K562 (cell line): Measurements from ENCODE around the gene WT1. TPM values are rescaled to one million over a fixed set of nuclear protein-coding genes. Genes with fewer than 3 reads are reported as not detected.

Experiments
- ATAC-seq: fragments of 200-7000 bp; cut with Tn5 transposase; 3 replicates; pipeline ENCODE4 v1.9.1; 2020; ENCODE audit warnings: moderate library complexity
- BruUV-seq: library from RNA; stranded (reverse); fragments of 400-500 nt; replicated peaks from 2 replicates; lab custom pipeline; 2021; lab: Mats Ljungman, UMichigan
- CTCF ChIA-PET: fragments of 300-600 bp; formaldehyde crosslinking; extraction: SDS; loops from one replicate; lab custom pipeline; 2021; ENCODE audit warnings: low intra/inter-chr PET ratio; lab: Yijun Ruan, JAX
- POLR2A ChIA-PET: fragments of 300-600, 350-650 bp; sonication (Branson Sonifier 250); formaldehyde crosslinking; extraction: SDS; loops from one replicate; lab custom pipeline; 2021; ENCODE audit warnings: antibody characterized with exemption, inconsistent platforms; lab: Yijun Ruan, JAX
- DNase-seq, 4 experiments: peaks; one replicate each; pipeline versions ENCODE4 v3.0.0 to v3.0.0-alpha.2; 2011 to 2018; ENCODE audit warnings: low spot score in 3 of 4, mixed read lengths in 3 of 4; ENCODE audit errors: extremely low read depth in 1 of 4
- FAIRE-seq: peaks from 2 replicates; lab custom pipeline; 2011; peaks lifted over from hg19 to GRCh38; lab: Jason Lieb, UNC
- H2AFZ ChIP-seq: 2 replicates; pipeline ENCODE4 v1.6.0; 2011; ENCODE audit warnings: low read depth, low read length, control low read depth, inconsistent platforms
- H3K27ac ChIP-seq: fragments of 200-600 bp; 3 replicates; pipeline ENCODE4 v1.8.0; 2011; ENCODE audit warnings: low read depth, mild to moderate bottlenecking, control low read depth, inconsistent platforms, low read length, moderate library complexity, mixed read lengths; ENCODE audit errors: extremely low read depth
- H3K27me3 ChIP-seq, 2 experiments: fragments of 300-600 bp in 1 of 2; 2 replicates in 1 of 2; 3 replicates in 1 of 2; pipeline versions ENCODE4 v1.6.0 to v1.8.0; 2011; ENCODE audit warnings: inconsistent platforms in 2 of 2, low read length in 2 of 2, mild to moderate bottlenecking in 1 of 2, mixed read lengths in 1 of 2, moderate library complexity in 1 of 2; ENCODE audit not compliant: control insufficient read depth in 2 of 2, insufficient read depth in 2 of 2
- H3K36me3 ChIP-seq: fragments of 300-600 bp; 3 replicates; pipeline ENCODE4 v1.8.0; 2011; ENCODE audit warnings: mild to moderate bottlenecking, low read length, inconsistent platforms; ENCODE audit not compliant: control insufficient read depth, insufficient read depth
- H3K4me1 ChIP-seq, 2 experiments: fragments of 200-600 bp in 1 of 2; replicated peaks in 1 of 2; 2 replicates in 1 of 2; 3 replicates in 1 of 2; pipeline versions ENCODE4 v1.5.1 to v1.8.0; 2011; ENCODE audit warnings: inconsistent platforms in 2 of 2, low read length in 2 of 2, mild to moderate bottlenecking in 1 of 2, mixed read lengths in 1 of 2, moderate library complexity in 1 of 2; ENCODE audit not compliant: control insufficient read depth in 2 of 2, insufficient read depth in 2 of 2
- H3K4me2 ChIP-seq: 2 replicates; pipeline ENCODE4 v1.6.1; 2011; ENCODE audit warnings: low read length, control low read depth, inconsistent platforms, mixed read lengths; ENCODE audit not compliant: insufficient read depth
- H3K4me3 ChIP-seq: fragments of 200-600 bp; sonication (generic), shearing (Covaris generic); 2 replicates; pipeline ENCODE4 v1.5.1; 2016; ENCODE audit warnings: control low read depth, inconsistent platforms
- H3K79me2 ChIP-seq: fragments of 200-600 bp; 3 replicates; pipeline ENCODE4 v1.8.0; 2011; ENCODE audit warnings: low read length, inconsistent platforms; ENCODE audit not compliant: control insufficient read depth, insufficient read depth
- H3K9ac ChIP-seq, 2 experiments: 2 replicates each; pipeline versions ENCODE4 v1.6.0 to v1.6.1; 2011; ENCODE audit warnings: low read depth in 2 of 2, low read length in 2 of 2, control low read depth in 1 of 2, inconsistent platforms in 1 of 2, mild to moderate bottlenecking in 1 of 2, mixed read lengths in 1 of 2; ENCODE audit not compliant: insufficient read depth in 1 of 2
- H3K9me1 ChIP-seq: one replicate; pipeline ENCODE4 v1.6.0; 2011; ENCODE audit warnings: inconsistent platforms, mild to moderate bottlenecking, low read length, moderate library complexity; ENCODE audit not compliant: control insufficient read depth, insufficient read depth
- H3K9me3 ChIP-seq: replicated peaks from 2 replicates; pipeline ENCODE4 v1.5.1; 2011; ENCODE audit warnings: low read depth, low read length, inconsistent platforms; ENCODE audit not compliant: control insufficient read depth, insufficient read depth
- H4K20me1 ChIP-seq: replicated peaks from 2 replicates; pipeline ENCODE4 v1.6.1; 2011; ENCODE audit warnings: low read length, inconsistent platforms, mixed read lengths; ENCODE audit not compliant: control insufficient read depth, insufficient read depth
- C11orf30 ChIP-seq: fragments of 450-650 bp; IDR thresholded peaks from 2 replicates; pipeline ENCODE4 v1.6.1; 2016; ENCODE audit warnings: low read depth, mild to moderate bottlenecking
- FOS ChIP-seq: IDR thresholded peaks from 3 replicates; pipeline ENCODE4 v1.6.1; 2011; ENCODE audit not compliant: insufficient read length; ENCODE audit errors: extremely low read depth
- GABPA ChIP-seq: fragments of 200-800 bp; sonication (Bioruptor generic); conservative IDR thresholded peaks from 2 replicates; pipeline ENCODE4 v1.6.1; 2016; ENCODE audit warnings: low read depth, missing genetic modification characterization, missing compliant biosample characterization
- HIVEP1 ChIP-seq: fragments of 250-450 bp; sonication (Bioruptor Pico); IDR thresholded peaks from 2 replicates; pipeline ENCODE4 v1.4.0; 2020; ENCODE audit warnings: mild to moderate bottlenecking
- HNRNPH1 ChIP-seq: fragments of 200-400 bp; formaldehyde crosslinking; optimal IDR thresholded peaks from 2 replicates; pipeline ENCODE3; 2017; ENCODE audit warnings: low read depth, mild to moderate bottlenecking, low read length, moderate library complexity
- MAZ ChIP-seq, 2 experiments: fragments of 450-650 bp in 1 of 2; sonication (generic) in 1 of 2; formaldehyde crosslinking; IDR thresholded peaks in 1 of 2; conservative IDR thresholded peaks in 1 of 2; 2 replicates each; pipeline versions ENCODE4 v1.4.0 to v1.5.0; 2020; ENCODE audit warnings: mild to moderate bottlenecking in 1 of 2, missing genetic modification reagents in 1 of 2
- POLR3G ChIP-seq: IDR thresholded peaks from 2 replicates; pipeline ENCODE4 v1.6.1; 2011; ENCODE audit not compliant: insufficient read length, insufficient replicate concordance; ENCODE audit errors: extremely low read depth
- PTRF ChIP-seq: fragments of 450-650 bp; IDR thresholded peaks from 2 replicates; pipeline ENCODE4 v1.6.1; 2016; ENCODE audit warnings: mild to moderate bottlenecking, missing genetic modification characterization, missing compliant biosample characterization
- RFX7 ChIP-seq: fragments of 250-450 bp; sonication (Bioruptor Pico); IDR thresholded peaks from 2 replicates; pipeline ENCODE4 v1.5.1; 2021; ENCODE audit warnings: mild to moderate bottlenecking
- RNF2 ChIP-seq: sonication (generic); IDR thresholded peaks from 2 replicates; pipeline ENCODE4 v1.6.1; 2016
- SMAD3 ChIP-seq: fragments of 450-650 bp; formaldehyde crosslinking; conservative IDR thresholded peaks from 2 replicates; pipeline ENCODE4 v1.4.0; 2020; ENCODE audit warnings: mild to moderate bottlenecking
- STAT5B ChIP-seq: fragments of 250-450 bp; sonication (Bioruptor Pico); IDR thresholded peaks from 2 replicates; pipeline ENCODE4 v1.8.0; 2021; ENCODE audit warnings: mild to moderate bottlenecking, inconsistent platforms
- TCF7 ChIP-seq: sonication (generic); IDR thresholded peaks from 2 replicates; pipeline ENCODE4 v1.6.1; 2016; ENCODE audit warnings: antibody characterized with exemption, borderline replicate concordance
- TEAD2 ChIP-seq: fragments of 450-650 bp; IDR thresholded peaks from 2 replicates; pipeline ENCODE4 v1.6.1; 2016; ENCODE audit warnings: missing genetic modification characterization, control low read depth, missing compliant biosample characterization
- ZC3H11A ChIP-seq: IDR thresholded peaks from 2 replicates; pipeline ENCODE4 v1.6.1; 2012; ENCODE audit warnings: low read depth, low read length, improper control_type of control experiment
- ZNF77 ChIP-seq: fragments of 250-450 bp; sonication (Bioruptor Pico); IDR thresholded peaks from 2 replicates; pipeline ENCODE4 v1.5.0; 2020
- WGBS: fragments of 100-300 bp; shearing (Covaris generic); methylation state at CpG from one replicate; pipeline ENCODE4 v1.1.6; 2016; ENCODE audit warnings: low coverage, mixed read lengths; ENCODE audit not compliant: insufficient coverage; ENCODE audit errors: missing lambda C conversion rate; 5-methylcytosine and 5-hydroxymethylcytosine counted together
- in situ Hi-C: fragments of 300-500 bp; cut with MboI; formaldehyde crosslinking; loops from 4 replicates; pipeline ENCODE4 v1.15.0; 2018; ENCODE audit warnings: inconsistent platforms, mixed read lengths
- intact Hi-C: fragments of 100-400 bp; cut with micrococcal nuclease; formaldehyde crosslinking; loops from 2 replicates; pipeline ENCODE4 v1.14.2; 2022
- polyA plus RNA-seq, 8 experiments: library from polyadenylated mRNA; depleted of rRNA in 4 of 8; stranded (reverse) in 5 of 8; unstranded in 3 of 8; fragments of >200 nt; fragmentation: Nextera tagmentation in 2 of 8; fragmentation: Illumina TruSeq in 1 of 8; extraction: Ambion mirVana in 2 of 8; extraction: Trizol in 1 of 8; gene quantifications; 2 replicates each; pipeline versions ENCODE4 v1.2.1 to v1.2.3, GENCODE V29; 2011 to 2014; ENCODE audit warnings: inconsistent platforms in 1 of 8, missing spikeins in 1 of 8
- total RNA-seq, 7 experiments: library from RNA; depleted of rRNA in 6 of 7; stranded (reverse); fragments of >200 nt in 6 of 7; fragmentation: Illumina TruSeq in 2 of 7; extraction: Trizol in 2 of 7; gene quantifications; 2 replicates each; pipeline versions ENCODE4 v1.2.1 to v1.2.3, GENCODE V29; 2011 to 2021; ENCODE audit warnings: low replicate concordance in 1 of 7

Gene WT1
- total and polyA plus RNA-seq, 9 of the 15 experiments (the other 6 are each of a cell fraction or from before 2014, with no cell fraction given), result 7.1 to 33.8 (median 19.4) TPM

DNA sequence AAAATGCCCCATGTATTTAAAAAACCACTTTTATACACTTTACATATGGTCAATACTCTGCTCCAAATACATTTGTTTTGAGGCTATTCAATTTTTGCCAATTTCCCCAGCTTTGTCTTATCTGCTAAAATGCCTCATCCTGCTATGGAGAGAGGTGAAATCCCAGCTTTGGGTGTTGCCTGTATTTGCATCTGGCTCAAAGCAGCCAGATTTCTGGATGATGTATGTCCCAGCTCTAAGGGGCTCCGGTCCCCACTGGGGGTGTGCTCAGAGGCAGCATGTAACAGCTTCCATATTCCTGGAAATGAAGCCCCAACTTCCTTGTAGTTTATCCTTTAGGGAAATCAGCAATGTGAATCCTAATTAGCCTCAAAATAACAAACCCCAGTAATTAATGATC is 59.5 kb downstream of the WT1 start:
- no peak for FAIRE-seq
- TF ChIP-seq HIVEP1 (CRISPR knock-in tag) (no peak), STAT5B (no peak), ZC3H11A (no peak), ZNF77 (CRISPR knock-in tag) (no peak), TCF7 (no peak)
- Histone ChIP-seq H3K27me3 (no peaks in the 10 kb centered on the region), H3K27ac (no peak overlapping the region), H2AFZ (no peak overlapping the region), H3K36me3 (no peaks in the 10 kb centered on the region), H3K4me3 (no peak overlapping the region), H3K9me1 (no peaks in the 10 kb centered on the region), H3K9ac (no peak overlapping the region), H3K4me2 (no peak overlapping the region), H3K4me1 (peaks cover 4 to 7% of the 10 kb centered on the region in 2 experiments; a peak in 4 of 5 replicates), H3K79me2 (no peaks in the 10 kb centered on the region), H3K9me3 (no peaks in the 10 kb centered on the region), H4K20me1 (no peaks in the 10 kb centered on the region)
- POLR2A ChIA-PET, result interaction anchor here (0.8 to 1.3 kb wide), 4 partner anchors 9 to 208 kb away, joined by 3 to 5 read pairs (median 4); partner anchors contain the start of gene EIF3M
- intact Hi-C loops, result loop anchor here (2.0 to 5.0 kb wide), 2 partner anchors 44 to 417 kb away; no protein-coding TSS in a partner anchor
- no peak for DNase-seq
- 25% methylated on average over 1 of the region's 1 CpG for WGBS
- in situ Hi-C loops, result loop anchor here (5.0 kb wide), 1 partner anchor 411 kb away; no protein-coding TSS in a partner anchor
- ATAC-seq, result no peak
- CTCF ChIA-PET, result no interaction called here
- no TSS peak for BruUV-seq

- DNase-seq, result peak; percentile 75 to 89 (median 76)
- ChIA-PET POLR2A (interaction anchor here (0.6 to 1.4 kb wide), 7 partner anchors 9 to 218 kb away, joined by 3 to 5 read pairs (median 3); no protein-coding TSS in a partner anchor), CTCF (interaction anchor here (0.7 kb wide), 1 partner anchor 419 kb away, joined by 7 read pairs; no protein-coding TSS in a partner anchor)
- Histone ChIP-seq H2AFZ (peak overlapping the region; percentile 94), H3K9me3 (no peaks in the 10 kb centered on the region), H3K36me3 (no peaks in the 10 kb centered on the region), H3K4me1 (peaks cover 0 to 4% of the 10 kb centered on the region in 2 experiments; a peak in 2 of 5 replicates), H3K9me1 (no peaks in the 10 kb centered on the region), H3K9ac (peak overlapping the region in 1 of 2 experiments; percentile 57; a peak in 2 of 4 replicates), H3K4me3 (no peak overlapping the region), H3K27me3 (no peaks in the 10 kb centered on the region), H3K27ac (no peak overlapping the region), H3K4me2 (no peak overlapping the region), H3K79me2 (no peaks in the 10 kb centered on the region), H4K20me1 (no peaks in the 10 kb centered on the region)
- in situ Hi-C loops (no loop called here), intact Hi-C loops (loop anchor here (1.0 to 2.0 kb wide), 2 partner anchors 241 to 419 kb away; no protein-coding TSS in a partner anchor)
- WGBS, result 22% methylated on average over 13 of the region's 13 CpGs
- ATAC-seq, result peak; percentile 97
- peak; percentile 97 for FAIRE-seq
- no TSS peak for BruUV-seq
- TF ChIP-seq RFX7 (CRISPR knock-in tag) (no peak), GABPA (tag) (no peak), PTRF (tag) (no peak), POLR3G (no peak), FOS (no peak), MAZ (CRISPR knock-in tag; conservative IDR thresholded peaks at IDR 0.05 in 1 of 2, IDR thresholded peaks at IDR 0.05 in 1 of 2) (0 out of 4 replicates have a peak, but pooled peaks of 1 of the 2 experiments have one; percentile 20), TEAD2 (tag) (no peak), RNF2 (no peak), C11orf30 (no peak), SMAD3 (no peak), HNRNPH1 (no peak)
These were observed 61.1 kb downstream of the WT1 start for GRCh38 chr11:32374261-32374711.
